HG02588 (cell line): Measurements from ENCODE around the gene TUBGCP2.
"Not testable (repeated sequence)": the region's sequence is repeated elsewhere in the genome, so short reads cannot be mapped to it uniquely, and the experiment has no call there.

Experiments
- ATAC-seq: cut with Tn5 transposase; IDR thresholded peaks from one replicate; pipeline ENCODE4 v1.9.1; 2021; ENCODE audit warnings: mild to moderate bottlenecking, moderate library complexity; ENCODE audit not compliant: unreplicated experiment

Gene TUBGCP2

DNA sequence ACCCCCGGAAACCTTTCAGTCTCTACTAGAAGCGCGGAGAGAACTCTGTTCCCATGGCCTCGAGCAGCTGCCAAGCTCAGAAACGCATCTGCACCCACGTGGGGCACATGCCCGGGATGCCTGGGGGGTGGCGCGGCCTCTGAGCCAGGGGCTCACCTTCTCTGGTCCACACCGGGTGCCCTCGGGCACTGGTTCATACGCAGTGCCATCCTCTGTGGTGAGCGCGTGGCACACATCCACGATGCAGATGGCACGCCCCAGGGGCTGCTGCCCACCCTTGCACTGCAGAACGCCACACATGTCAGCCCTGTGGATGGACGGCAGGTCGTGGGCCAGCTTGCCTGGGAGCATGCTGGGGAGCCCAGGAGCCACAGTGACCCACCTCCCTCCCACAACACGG, 38.5 kb downstream of the TUBGCP2 start:
- no peak for ATAC-seq

DNA sequence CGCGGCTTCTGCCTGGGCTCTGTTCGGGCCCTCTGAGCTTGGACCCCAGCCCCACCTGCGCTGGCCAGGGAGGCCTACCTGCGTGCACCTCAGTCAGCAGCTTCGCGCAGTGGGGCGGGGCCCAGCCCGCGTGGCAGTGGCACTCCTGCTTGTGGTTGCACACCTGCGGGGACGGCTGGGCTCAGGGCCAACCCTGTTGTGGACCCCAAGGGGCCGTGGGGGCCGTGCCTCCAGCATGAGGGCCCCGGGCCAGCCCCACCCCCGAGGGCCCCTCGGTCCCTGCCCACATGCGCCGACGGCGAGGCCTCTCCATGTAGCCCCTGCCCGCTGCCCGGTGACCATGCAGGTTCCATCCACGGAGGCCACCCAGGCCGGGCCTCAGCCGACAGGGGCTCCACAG, 39.3 kb downstream of the TUBGCP2 start:
- no peak for ATAC-seq

DNA sequence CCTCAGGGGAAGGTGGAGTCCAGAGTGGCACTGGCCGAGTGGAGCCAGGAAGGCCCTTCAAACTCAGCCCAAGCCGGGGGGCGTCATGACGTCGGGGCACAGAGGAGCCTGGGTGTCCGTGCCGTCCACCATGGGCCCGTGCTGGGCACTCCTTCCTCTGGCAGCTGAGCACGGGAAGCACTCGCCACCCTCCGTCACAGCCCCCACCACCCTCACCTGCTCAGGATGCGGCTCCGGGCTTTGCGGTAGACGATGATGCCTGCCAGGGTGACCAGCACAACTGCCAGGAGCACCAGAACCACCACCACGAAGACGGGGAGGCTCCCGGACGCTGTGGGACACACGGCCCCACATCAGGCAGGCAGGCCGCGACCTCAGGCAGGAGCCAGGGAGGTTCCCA, 40.1 kb downstream of the TUBGCP2 start:
- ATAC-seq, result no peak

DNA sequence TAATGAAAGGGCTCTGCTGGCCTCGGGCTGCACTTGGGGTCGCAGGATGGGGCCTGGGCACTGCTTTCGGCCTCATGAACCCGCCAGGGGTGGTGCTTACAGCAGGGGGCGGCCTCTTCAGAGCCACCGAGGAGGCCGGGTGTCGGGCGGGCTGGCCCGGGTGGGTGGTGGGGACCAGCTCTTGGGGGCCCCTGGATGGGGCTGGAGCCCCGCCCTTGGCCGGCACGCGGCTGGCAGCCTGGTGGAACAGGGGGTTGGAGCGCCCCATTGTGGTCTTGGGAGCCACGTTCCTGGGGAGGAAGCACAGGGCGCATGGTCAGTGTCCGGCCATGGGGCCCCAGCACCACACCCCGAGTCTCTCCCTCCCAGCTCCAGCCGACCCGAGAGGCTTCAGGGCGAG, 40.8 kb downstream of the TUBGCP2 start:
- ATAC-seq, result no peak

DNA sequence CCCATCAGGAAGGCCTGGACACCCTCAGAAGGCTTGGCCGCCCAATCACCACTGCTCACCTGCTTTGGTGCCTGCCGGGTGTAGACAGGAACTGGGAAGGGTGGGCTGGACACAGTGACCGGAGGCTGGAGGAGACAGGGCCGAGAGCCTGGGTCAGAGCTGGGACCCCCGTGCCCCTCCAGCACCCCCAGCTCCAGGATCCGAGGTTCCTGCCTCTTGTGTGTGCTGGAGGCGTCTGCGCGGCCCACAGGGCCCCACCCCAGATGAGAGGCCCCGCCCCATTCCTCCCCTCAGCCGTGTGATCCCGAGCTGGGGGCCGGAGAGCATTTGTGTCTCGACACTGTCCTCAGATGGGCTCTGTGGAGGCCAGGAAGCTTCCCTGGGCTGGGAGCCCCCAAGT, 41.4 kb downstream of the TUBGCP2 start:
- no peak for ATAC-seq

DNA sequence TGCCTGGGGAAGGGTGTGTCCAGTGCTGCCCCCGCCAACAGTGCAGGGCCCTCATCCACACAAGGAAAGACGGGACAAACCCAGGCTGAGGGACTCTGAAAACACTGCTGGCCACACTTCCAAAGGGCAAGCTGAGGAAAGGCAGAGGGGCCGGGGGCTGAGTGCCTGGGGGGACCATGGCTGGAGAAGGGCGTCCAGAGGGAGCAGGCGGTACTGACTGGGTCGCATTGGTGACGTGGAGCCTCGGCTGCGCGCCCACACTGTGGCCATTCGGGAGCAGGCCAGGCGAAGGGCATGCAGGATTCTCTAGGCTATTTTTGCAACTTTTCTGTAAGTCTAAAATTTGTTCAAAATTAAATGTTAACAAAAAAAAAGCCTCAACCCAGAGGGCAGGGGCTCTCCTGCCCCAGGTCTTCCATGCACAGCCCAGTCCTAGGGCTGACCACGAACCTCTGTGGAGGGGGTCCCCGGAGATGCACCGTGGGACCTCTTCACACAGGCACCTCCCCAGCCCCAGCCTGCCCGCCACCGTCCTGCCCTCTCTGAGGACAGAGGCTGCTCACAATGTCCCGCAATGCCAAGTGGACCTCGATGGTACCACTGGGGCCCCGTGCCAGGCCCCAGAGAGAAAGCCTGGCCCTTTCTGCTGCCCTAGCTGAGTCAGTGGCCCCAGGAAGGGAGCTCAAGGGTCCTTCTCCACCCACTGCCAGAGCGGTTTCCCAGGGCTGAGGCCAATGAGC, 42.4 kb downstream of the TUBGCP2 start:
- no peak for ATAC-seq

DNA sequence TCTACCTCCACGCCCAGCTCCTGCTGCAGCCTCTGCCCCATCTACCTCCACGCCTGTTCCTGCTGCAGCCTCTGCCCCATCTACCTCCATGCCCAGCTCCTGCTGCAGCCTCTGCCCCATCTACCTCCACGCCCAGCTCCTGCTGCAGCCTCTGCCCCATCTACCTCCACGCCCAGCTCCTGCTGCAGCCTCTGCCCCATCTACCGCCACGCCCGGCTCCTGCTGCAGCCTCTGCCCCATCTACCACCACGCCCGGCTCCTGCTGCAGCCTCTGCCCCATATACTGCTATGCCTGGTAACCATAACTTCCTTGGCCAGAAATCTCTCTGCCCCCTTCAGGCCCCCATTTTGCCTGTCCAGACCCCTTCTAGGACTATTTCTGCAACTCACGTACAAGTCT, 43.6 kb downstream of the TUBGCP2 start:
- ATAC-seq, result not testable (repeated sequence)

DNA sequence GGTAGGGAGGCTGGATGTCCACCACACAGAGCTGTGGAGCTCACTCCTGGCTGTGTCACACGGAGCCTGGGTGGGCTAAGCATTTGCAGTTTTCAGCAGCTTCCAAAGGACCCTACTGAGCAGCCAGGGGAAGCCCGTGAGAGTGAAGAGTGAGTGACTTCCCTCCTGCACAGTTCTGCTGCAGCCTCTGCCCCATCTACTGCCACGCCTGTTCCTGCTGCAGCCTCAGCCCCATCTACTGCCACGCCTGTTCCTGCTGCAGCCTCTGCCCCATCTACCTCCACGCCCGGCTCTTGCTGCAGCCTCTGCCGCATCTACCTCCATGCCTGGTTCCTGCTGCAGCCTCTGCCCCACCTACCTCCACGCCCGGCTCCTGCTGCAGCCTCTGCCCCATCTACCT, 44.2 kb downstream of the TUBGCP2 start:
- ATAC-seq, result no peak

DNA sequence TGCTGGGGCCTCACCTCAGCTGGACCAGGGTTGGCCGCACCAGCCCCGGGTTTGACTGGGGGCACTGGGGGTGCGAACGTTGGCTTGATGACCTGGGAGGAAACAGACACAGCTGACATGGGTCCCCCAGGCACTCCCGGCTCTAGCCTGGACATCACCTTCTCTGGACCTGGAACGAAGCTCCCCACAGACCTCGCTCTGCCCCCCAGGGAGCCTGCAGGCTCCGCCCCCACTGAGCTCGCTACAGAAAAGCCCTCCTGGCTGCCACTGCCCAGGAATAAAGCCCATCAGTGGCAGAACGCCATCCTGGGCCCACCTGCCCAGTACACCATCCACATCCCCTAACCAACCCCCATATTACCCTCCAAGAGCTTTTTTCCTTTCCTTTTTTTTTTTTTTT, 45.0 kb downstream of the TUBGCP2 start:
- ATAC-seq, result no peak

DNA sequence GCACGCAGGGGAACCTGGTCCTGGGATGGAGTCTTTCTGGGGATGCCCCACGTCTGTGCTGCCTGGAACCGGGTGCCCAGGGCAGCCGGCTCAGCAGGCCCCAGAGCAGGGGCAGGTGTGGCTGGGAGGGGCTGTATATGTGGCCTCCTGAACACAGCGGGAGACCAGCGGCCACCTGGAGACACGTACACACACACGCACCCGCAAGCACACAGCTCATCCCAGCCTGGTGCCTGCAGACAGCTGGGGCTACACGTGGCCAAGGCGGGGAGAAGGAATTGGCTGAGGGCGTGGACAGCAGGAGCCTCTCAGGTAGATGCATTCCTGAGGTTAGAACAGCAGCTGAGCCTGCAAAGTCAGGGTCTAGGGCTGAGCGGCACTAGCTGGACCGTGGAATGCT, 46.0 kb downstream of the TUBGCP2 start:
- ATAC-seq, result no peak

DNA sequence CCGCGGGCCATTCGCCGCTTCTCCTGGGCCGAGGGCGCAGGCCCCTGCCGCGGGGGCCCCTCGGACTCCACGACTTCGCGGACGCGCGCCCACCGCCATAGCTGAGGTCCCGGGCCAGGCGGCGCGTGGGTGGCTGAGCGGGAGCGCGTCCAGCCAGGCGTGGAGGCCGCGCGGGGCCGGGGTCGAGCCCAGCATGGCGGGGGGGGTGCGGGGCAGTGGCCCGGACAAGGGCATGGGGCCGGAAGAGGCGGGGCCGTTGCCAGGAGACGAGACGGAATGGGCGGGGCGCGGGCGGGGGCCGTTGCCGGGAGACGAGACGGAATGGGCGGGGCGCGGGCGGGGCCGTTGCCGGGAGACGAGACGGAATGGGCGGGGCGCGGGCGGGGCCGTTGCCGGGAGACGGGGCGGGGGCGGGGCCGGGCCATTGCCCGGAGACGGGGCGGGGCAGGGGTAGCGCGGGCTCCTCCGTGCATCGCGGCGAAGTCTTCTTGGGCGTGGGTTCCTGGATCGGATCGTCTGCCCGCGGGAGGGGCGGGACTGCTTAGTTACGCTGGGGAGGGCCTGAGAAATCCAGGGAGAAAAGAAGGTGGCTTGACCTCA, 46.8 kb downstream of the TUBGCP2 start:
- ATAC-seq, result peak; percentile 63

DNA sequence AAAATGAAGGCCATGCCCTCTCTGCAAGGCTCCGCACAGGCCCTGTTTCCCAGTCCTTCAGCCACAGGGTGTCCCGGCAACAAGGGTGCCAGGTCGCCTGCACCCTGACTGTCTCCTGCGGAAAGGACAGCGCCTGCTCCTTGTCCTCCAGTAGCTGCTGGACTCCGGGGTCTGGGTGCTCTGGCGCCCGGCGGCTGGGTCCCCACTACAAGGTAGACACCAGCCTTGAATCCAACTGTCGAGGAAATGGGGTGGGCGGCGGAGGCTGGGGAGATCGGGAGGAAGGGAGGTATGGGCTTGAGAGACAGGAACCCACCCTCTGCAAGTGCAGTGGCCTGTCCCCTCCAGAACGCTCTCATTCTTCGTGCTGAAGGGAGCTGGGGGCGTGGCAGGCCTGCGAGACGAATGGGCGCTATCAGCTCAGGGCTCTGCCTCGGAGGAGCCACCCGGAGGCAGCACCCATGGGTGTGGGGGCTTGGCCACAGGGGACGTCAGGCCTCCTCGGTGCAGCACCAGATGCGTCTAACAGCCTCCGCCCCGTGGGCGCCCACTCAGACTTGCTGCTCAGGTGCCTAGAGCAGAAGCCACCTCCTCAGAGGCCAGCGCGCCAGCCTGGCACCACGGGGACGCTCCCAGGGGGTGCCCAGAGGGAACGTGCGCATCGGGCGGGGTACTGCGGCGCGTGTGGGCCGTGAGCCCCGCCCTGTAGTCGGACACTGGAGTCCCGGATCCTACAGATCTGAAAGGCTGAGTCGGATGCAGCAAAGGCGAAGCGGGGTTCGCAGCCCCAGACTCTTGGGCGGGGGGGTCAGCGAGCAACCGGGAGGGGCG, 47.6 kb downstream of the TUBGCP2 start:
- peak; percentile 43 for ATAC-seq

DNA sequence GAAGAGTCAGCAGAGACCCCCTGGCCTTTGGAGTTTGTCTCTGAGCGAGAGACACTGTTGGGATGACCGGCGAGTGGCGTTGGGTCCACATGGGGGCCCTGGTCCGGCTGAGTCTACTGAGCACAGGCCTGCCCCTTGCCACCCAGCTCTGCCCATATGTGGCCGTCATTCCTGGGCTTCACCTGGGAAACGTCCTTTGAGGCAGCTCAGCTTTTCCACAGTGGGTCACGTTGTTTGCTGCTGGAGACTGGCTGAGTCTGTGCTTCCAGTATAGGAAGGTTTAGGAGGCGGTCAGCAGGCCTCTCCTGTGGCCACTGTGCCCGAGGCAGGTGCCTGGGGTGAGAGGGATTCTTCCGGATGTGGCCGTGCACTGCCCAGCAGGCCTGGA, 49.1 kb downstream of the TUBGCP2 start:
- ATAC-seq, result no peak

DNA sequence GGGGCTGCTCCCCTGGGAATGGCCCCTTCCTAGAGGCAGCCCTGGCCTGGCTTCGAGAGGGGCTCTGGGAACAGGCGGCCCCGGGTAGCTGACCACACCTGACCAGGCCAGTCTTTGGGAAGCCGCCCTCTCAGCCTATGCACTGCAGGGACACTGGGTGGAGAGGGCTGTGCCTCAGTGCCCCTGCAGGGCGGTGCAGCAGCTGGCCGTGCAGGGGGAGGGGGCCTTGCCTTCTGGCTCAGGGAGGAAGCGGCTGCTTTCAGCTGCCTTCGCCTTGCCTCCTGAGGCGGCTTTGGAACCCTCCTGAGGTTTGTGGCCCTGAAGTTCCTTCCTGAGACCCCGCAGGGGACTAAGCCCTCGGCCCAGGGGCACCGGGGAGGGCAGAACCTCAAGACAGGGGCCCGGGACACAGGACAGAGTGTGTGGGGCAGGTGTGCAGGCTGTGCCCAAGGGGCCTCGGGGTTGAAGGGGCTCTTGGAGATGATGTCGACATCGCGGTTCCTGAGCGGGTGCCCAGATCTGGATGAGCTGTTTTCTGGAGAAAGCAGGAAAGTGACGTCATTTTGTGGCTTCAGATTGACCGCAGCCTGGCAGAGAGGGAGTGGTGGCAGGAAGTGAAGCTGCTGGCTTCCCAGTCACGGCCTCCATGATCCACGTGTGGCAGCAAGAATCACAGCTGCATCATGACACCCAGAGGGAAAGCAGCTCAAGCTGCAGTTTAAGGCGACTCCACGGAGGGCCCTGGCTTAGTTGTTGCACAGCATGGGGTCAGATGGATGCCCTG, 49.7 kb downstream of the TUBGCP2 start:
- ATAC-seq, result no peak

DNA sequence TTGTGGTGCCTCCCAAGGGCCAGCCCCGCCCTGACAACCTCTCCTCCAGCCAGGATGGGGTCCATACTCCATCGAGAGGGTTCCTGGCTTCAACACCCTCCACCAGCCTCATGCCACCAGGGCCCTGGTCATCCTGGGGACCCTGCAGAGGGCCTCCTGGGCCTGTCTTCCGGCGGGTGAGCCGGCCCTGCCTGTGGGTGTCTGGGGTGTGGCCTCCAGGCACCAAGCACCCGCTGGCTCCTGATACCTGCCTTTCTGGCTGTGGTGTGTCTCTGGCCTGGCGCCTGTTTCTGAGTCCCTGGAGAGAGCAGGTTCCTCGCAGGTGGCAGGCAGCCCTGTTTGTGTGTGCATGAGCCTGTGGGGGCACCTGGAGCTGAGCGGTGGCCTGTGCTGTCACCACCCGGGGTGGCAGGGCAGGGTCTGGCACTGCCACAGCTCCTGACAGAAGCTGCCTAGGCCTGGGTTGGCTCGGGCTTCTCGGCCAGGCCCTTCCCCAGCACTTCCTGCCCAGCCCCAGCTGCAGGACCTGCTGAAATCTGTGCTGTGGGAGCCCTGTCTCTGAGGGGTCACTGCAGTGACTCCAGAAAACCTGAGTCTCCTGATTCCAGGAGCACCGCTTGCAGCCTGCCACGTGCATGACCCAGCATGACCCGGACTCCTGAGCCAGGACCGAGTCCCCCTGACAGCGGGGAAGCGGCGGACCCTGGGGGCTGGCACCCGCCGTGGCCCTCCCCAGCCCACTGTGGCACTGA, 50.4 kb downstream of the TUBGCP2 start:
- no peak for ATAC-seq

DNA sequence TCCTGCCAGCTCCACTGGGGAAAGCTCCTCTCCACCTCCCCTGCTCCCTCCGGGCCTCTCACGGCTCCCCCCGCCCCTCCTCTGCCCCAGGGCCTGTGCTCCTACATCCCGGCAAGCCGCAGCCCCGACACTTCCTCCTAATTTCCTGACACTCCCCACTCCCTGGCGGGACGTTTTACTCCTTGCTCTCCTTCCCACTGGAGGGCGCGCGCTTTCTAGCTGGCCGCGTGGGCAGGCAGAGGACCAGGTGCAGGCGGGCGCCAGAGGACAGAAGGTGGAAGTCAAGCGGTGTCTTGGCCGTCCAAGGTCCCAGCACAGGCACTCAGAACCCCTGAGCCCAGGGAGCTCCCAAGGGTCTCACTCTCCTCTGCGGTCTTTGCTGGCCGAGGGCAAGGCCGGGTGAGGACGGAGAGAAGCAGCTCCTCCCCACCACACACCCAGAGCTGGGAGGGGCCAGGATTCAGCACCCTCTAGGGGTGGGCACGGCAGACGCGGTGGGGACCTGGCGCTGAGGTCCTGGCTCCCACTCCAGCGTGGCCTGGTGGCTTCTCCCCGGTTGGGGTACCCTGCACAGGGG, 51.1 kb downstream of the TUBGCP2 start:
- no peak for ATAC-seq

DNA sequence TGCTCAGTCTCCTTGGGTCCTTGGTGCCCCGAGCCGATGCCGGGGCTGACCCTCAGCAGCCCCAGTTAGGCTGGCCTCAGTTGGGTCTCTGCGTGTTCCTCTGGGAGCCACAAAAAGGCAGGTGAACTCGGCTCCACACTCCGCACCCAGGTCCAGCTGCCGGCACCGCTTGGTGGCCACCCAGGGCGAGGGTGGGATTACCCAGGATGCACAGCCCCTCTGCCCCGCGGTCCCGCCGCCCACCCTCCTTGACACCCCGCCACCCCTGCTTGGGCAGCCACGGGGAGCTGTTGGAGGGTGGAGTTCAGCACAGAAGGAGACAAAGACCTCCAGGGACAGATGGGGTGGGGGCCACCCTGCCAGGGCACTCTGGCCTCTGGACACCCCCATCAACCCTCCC, 53.3 kb downstream of the TUBGCP2 start:
- no peak for ATAC-seq

DNA sequence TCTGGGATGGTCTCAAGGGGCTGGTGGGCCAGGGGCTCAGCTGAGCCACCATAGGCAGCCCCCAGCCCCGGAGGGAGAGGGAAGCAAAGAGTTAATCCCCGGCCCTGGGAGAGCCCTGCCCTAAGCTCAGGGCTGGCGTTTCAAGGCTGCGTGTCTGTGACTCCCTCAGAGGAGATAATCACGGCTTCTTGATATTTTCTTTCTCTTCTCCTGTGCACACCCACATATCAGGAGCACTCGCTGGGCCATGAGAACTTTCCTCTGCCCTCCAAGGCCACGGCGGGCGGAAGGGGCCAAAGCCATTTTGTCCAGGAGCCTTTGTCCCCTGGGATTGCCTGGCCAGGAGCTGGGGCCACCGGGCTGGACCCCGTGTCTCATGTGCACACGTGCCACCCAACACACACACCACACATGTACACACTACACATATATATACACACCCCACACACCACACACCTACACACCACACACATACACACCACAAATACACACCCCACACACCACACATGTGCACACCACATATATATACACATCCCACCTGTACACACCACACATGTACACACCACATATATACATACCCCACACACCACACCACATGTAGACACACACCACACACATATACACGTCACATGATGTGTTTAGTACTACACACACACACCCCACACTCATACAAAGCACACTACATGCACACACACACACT, 54.1 kb downstream of the TUBGCP2 start:
- no peak for ATAC-seq

DNA sequence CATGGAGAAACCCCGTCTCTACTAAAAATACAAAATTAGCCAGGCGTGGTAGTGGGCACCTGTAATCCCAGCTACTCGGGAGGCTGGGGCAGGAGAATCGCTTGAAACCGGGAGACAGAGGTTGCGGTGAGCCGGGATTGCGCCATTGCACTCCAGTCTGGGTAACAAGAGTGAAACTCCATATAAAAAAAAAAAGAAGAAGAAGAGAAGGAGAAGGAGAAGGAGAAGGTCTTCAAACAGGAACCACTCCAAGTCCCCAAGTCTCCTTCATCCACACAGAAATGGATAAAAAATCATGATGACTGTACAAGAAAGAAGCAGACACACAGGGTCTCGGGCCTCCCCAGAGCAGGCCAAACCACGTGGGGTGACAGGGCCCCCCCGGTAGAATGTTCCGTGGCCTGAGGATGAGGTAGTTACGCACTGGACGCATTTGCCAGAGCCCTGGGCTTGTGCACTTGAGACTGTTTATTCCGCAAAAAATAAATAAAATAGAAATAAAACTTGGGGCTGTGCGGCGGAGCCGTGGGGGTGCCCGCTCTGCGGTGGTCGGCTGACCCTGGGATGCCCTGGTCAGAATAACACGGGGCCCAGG, 55.2 kb downstream of the TUBGCP2 start:
- no peak for ATAC-seq
